HUDEP-2 (cell line): ENCODE data around the gene SMCO4.
A peak's percentile ranks its signal among the peaks of the same experiment; 100 is the strongest.

Experiments
- DNase-seq, 76 experiments: peaks; one replicate each; lab custom pipeline; 2025; ENCODE audit not compliant: unreplicated experiment in 76 of 76; lab: John Stamatoyannopoulos, UW

Gene SMCO4

GRCh38 chr11:93510196-93510873 lies 32.9 kb downstream of the SMCO4 start:
- DNase-seq, result no peak

- DNase-seq, result no peak
Measured at GRCh38 chr11:93507517-93507916, 35.7 kb downstream of the SMCO4 start.

GRCh38 chr11:93505703-93506102 lies 37.5 kb downstream of the SMCO4 start:
- DNase-seq, result no peak

- DNase-seq, result no peak
Measured at GRCh38 chr11:93504110-93505095, 38.8 kb downstream of the SMCO4 start.

- no peak for DNase-seq
Measured at GRCh38 chr11:93501856-93502255, 41.3 kb downstream of the SMCO4 start.

GRCh38 chr11:93500759-93501158 lies 42.4 kb downstream of the SMCO4 start:
- no peak for DNase-seq

- DNase-seq, result no peak
Measured at GRCh38 chr11:93498641-93499040, 44.5 kb downstream of the SMCO4 start.

- no peak for DNase-seq
Measured at GRCh38 chr11:93498161-93498560, 45.0 kb downstream of the SMCO4 start.

- DNase-seq, result no peak
Measured at GRCh38 chr11:93497596-93497995, 45.6 kb downstream of the SMCO4 start.

GRCh38 chr11:93494357-93494756 lies 48.8 kb downstream of the SMCO4 start:
- DNase-seq, result no peak

GRCh38 chr11:93493252-93493897 lies 49.8 kb downstream of the SMCO4 start:
- no peak for DNase-seq

GRCh38 chr11:93492464-93493251 lies 50.5 kb downstream of the SMCO4 start:
- no peak for DNase-seq

- no peak for DNase-seq
Measured at GRCh38 chr11:93491973-93492372, 51.2 kb downstream of the SMCO4 start.

- DNase-seq, result peak in 11 of 76 experiments; percentile 1 to 42 (median 16)
Measured at GRCh38 chr11:93490996-93491618, 52.1 kb downstream of the SMCO4 start.

- DNase-seq, result no peak
Measured at GRCh38 chr11:93489841-93490240, 53.4 kb downstream of the SMCO4 start.

GRCh38 chr11:93487032-93487483 lies 56.1 kb downstream of the SMCO4 start:
- DNase-seq, result no peak

- no peak for DNase-seq
Measured at GRCh38 chr11:93485983-93486382, 57.2 kb downstream of the SMCO4 start.

- no peak for DNase-seq
Measured at GRCh38 chr11:93484716-93485115, 58.5 kb downstream of the SMCO4 start.

- DNase-seq, result no peak
Measured at GRCh38 chr11:93482556-93482955, 60.6 kb downstream of the SMCO4 start.

GRCh38 chr11:93481696-93482095 lies 61.5 kb downstream of the SMCO4 start:
- DNase-seq, result no peak
